ENCODE results near the gene RPA3. TPM values are rescaled to one million over a fixed set of nuclear protein-coding genes. Genes with fewer than 3 reads are reported as not detected.
A peak's percentile ranks its signal among the peaks of the same experiment; 100 is the strongest.

The RPA3 gene
- total RNA-seq, 6 experiments from 2014 or later = 11.3 to 22.3 (median 21.4) TPM

- H3K4me3 ChIP-seq = no peak overlapping the region
- H3K4me1 ChIP-seq = no peaks in the 10 kb centered on the region
- no peak for TF ChIP-seq CTCF (IDR thresholded peaks at IDR 0.05)
- no peak overlapping the region for H3K27ac ChIP-seq
- intact Hi-C loops (cut with DNase I) = no loop called here
- no peak for ATAC-seq
- H3K27me3 ChIP-seq = no peaks in the 10 kb centered on the region
- H3K9me3 ChIP-seq = no peaks in the 10 kb centered on the region
- no peaks in the 10 kb centered on the region for H3K36me3 ChIP-seq
- no peak for DNase-seq
- WGBS (ENCODE audit: insufficient coverage, low coverage, low lambda C conversion rate, missing lambda C conversion rate) = 96% methylated on average over 2 of the region's 2 CpGs
Observed at GRCh38 chr7:7710469-7710868, 7.9 kb downstream of the RPA3 start.

- Histone ChIP-seq H3K27me3 (no peaks in the 10 kb centered on the region), H3K4me1 (no peaks in the 10 kb centered on the region), H3K9me3 (no peaks in the 10 kb centered on the region), H3K27ac (no peak overlapping the region), H3K4me3 (no peak overlapping the region), H3K36me3 (no peaks in the 10 kb centered on the region)
- no peak for ATAC-seq
- no peak for DNase-seq
- WGBS (ENCODE audit: insufficient coverage, low coverage, low lambda C conversion rate, missing lambda C conversion rate) = 63% methylated on average over 3 of the region's 3 CpGs
- intact Hi-C loops (cut with DNase I) = no loop called here
- TF ChIP-seq CTCF (IDR thresholded peaks at IDR 0.05) = no peak
- no peak for TF ChIP-seq POLR2A (IDR thresholded peaks at IDR 0.05)
Observed at GRCh38 chr7:7709291-7709690, 9.1 kb downstream of the RPA3 start.

GRCh38 chr7:7707806-7708205 is 10.6 kb downstream of the RPA3 start:
- Histone ChIP-seq H3K27ac (no peak overlapping the region), H3K4me3 (no peak overlapping the region), H3K9me3 (no peaks in the 10 kb centered on the region), H3K4me1 (no peaks in the 10 kb centered on the region), H3K27me3 (no peaks in the 10 kb centered on the region), H3K36me3 (no peaks in the 10 kb centered on the region)
- no peak for DNase-seq
- intact Hi-C loops (cut with DNase I) = no loop called here
- no peak for TF ChIP-seq CTCF (IDR thresholded peaks at IDR 0.05)
- no peak for TF ChIP-seq POLR2A (IDR thresholded peaks at IDR 0.05)
- peak in 1 of 4 donors; percentile 63 for ATAC-seq
- WGBS (ENCODE audit: insufficient coverage, low coverage, low lambda C conversion rate, missing lambda C conversion rate) = 82% methylated on average over 4 of the region's 4 CpGs

- DNase-seq (no peak), ATAC-seq (no peak)
- WGBS (ENCODE audit: insufficient coverage, low coverage, low lambda C conversion rate, missing lambda C conversion rate) = 88% methylated on average over 2 of the region's 2 CpGs
- Histone ChIP-seq H3K9me3 (no peaks in the 10 kb centered on the region), H3K4me1 (no peaks in the 10 kb centered on the region), H3K27ac (no peak overlapping the region), H3K4me3 (no peak overlapping the region), H3K27me3 (no peaks in the 10 kb centered on the region), H3K36me3 (no peaks in the 10 kb centered on the region)
- TF ChIP-seq CTCF (IDR thresholded peaks at IDR 0.05) (no peak), POLR2A (IDR thresholded peaks at IDR 0.05) (no peak)
- intact Hi-C loops (cut with DNase I) = no loop called here
Observed at GRCh38 chr7:7707246-7707645, 11.2 kb downstream of the RPA3 start.

- H3K4me3 ChIP-seq = no peak overlapping the region
- H3K4me1 ChIP-seq = no peaks in the 10 kb centered on the region
- no peaks in the 10 kb centered on the region for H3K9me3 ChIP-seq
- 88% methylated on average over 4 of the region's 4 CpGs for WGBS (ENCODE audit: insufficient coverage, low coverage, low lambda C conversion rate, missing lambda C conversion rate)
- ATAC-seq (no peak), DNase-seq (no peak)
- intact Hi-C loops (cut with DNase I) = no loop called here
- TF ChIP-seq CTCF (IDR thresholded peaks at IDR 0.05) = no peak
- no peak for TF ChIP-seq POLR2A (IDR thresholded peaks at IDR 0.05)
- no peak overlapping the region for H3K27ac ChIP-seq
- no peaks in the 10 kb centered on the region for H3K27me3 ChIP-seq
- no peaks in the 10 kb centered on the region for H3K36me3 ChIP-seq
Observed at GRCh38 chr7:7706556-7707172, 11.7 kb downstream of the RPA3 start.

All from right lobe of liver (tissue), 6 donors.